T47D (cell line): Measurements from ENCODE around the gene WDHD1.
"Not testable (repeated sequence)": the region's sequence is repeated elsewhere in the genome, so short reads cannot be mapped to it uniquely, and the experiment has no call there.

Source experiments
- DNase-seq, 2 experiments: peaks; one replicate each; pipeline versions ENCODE4 v3.0.0 to v3.0.0-alpha.2; 2011 to 2012; ENCODE audit warnings: low read depth in 1 of 2, low spot score in 1 of 2
- JUND ChIP-seq: IDR thresholded peaks from 2 replicates; pipeline ENCODE4 v1.6.1; 2012; ENCODE audit warnings: low read depth
- in situ Hi-C: cut with HindIII; loops from 2 replicates; pipeline ENCODE4 v1.10.0; 2016; ENCODE audit warnings: low sequenced_read_pairs, low pct_unique_long_range_greater_than_20kb

WDHD1 gene

GRCh38 chr14:54908190-54908589, 118.7 kb downstream of the WDHD1 start:
- TF ChIP-seq JUND, result no peak
- DNase-seq, result no peak
- in situ Hi-C loops, result no loop called here

- DNase-seq, result no peak
- in situ Hi-C loops, result no loop called here
- TF ChIP-seq JUND, result no peak
These were observed 120.8 kb downstream of the WDHD1 start for GRCh38 chr14:54906075-54906474.

- no peak for TF ChIP-seq JUND
- peak; percentile 76 to 90 for DNase-seq
- in situ Hi-C loops, result no loop called here
These were observed 124.1 kb downstream of the WDHD1 start, which contains the start of gene GCH1 for GRCh38 chr14:54902521-54903420. Gene GCH1 (minus strand): TSS chr14:54902826. CDS start chr14:54902663, 163 bp downstream.

- TF ChIP-seq JUND, result no peak
- in situ Hi-C loops, result no loop called here
- DNase-seq, result peak; percentile 38 to 86
These were observed 124.8 kb downstream of the WDHD1 start for GRCh38 chr14:54902143-54902520.

GRCh38 chr14:54901380-54902142, 125.3 kb downstream of the WDHD1 start:
- DNase-seq, result peak in 1 of 2 experiments; percentile 71
- no peak for TF ChIP-seq JUND
- in situ Hi-C loops, result no loop called here

- in situ Hi-C loops, result no loop called here
- no peak for DNase-seq
- TF ChIP-seq JUND, result no peak
These were observed 127.3 kb downstream of the WDHD1 start for GRCh38 chr14:54899573-54899972.

- in situ Hi-C loops, result not testable (repeated sequence)
- DNase-seq, result peak in 1 of 2 experiments; percentile 44
These were observed 128.9 kb downstream of the WDHD1 start for GRCh38 chr14:54897809-54898555.

GRCh38 chr14:54895683-54896082, 131.2 kb downstream of the WDHD1 start:
- in situ Hi-C loops, result no loop called here

GRCh38 chr14:54894995-54895394, 131.9 kb downstream of the WDHD1 start:
- in situ Hi-C loops, result no loop called here
- DNase-seq, result no peak
- no peak for TF ChIP-seq JUND

More at GRCh38 chr14:54895683-54896082, 131.2 kb downstream of the WDHD1 start:
- no peak for TF ChIP-seq JUND
- DNase-seq, result no peak

GRCh38 chr14:54893151-54893760, 133.6 kb downstream of the WDHD1 start:
- in situ Hi-C loops, result no loop called here
- TF ChIP-seq JUND, result no peak
- peak in 1 of 2 experiments; percentile 74 for DNase-seq

- no peak for TF ChIP-seq JUND
- in situ Hi-C loops, result no loop called here
- no peak for DNase-seq
These were observed 135.2 kb downstream of the WDHD1 start for GRCh38 chr14:54891471-54892245.
